K562 (cell line): ENCODE results near the gene OR51G2. TPM values are rescaled to one million over a fixed set of nuclear protein-coding genes. Genes with fewer than 3 reads are reported as not detected.
A peak's percentile ranks its signal among the peaks of the same experiment; 100 is the strongest.

Experiments
- ATAC-seq: fragments of 200-7000 bp; cut with Tn5 transposase; 3 replicates; pipeline ENCODE4 v1.9.1; 2020; ENCODE audit warnings: moderate library complexity
- BruUV-seq: library from RNA; stranded (reverse); fragments of 400-500 nt; replicated peaks from 2 replicates; lab custom pipeline; 2021; lab: Mats Ljungman, UMichigan
- CTCF ChIA-PET: fragments of 300-600 bp; formaldehyde crosslinking; extraction: SDS; loops from one replicate; lab custom pipeline; 2021; ENCODE audit warnings: low intra/inter-chr PET ratio; lab: Yijun Ruan, JAX
- POLR2A ChIA-PET: fragments of 300-600, 350-650 bp; sonication (Branson Sonifier 250); formaldehyde crosslinking; extraction: SDS; loops from one replicate; lab custom pipeline; 2021; ENCODE audit warnings: antibody characterized with exemption, inconsistent platforms; lab: Yijun Ruan, JAX
- DNase-seq, 4 experiments: peaks; one replicate each; pipeline versions ENCODE4 v3.0.0 to v3.0.0-alpha.2; 2011 to 2018; ENCODE audit warnings: low spot score in 3 of 4, mixed read lengths in 3 of 4; ENCODE audit errors: extremely low read depth in 1 of 4
- FAIRE-seq: peaks from 2 replicates; lab custom pipeline; 2011; peaks lifted over from hg19 to GRCh38; lab: Jason Lieb, UNC
- H2AFZ ChIP-seq: 2 replicates; pipeline ENCODE4 v1.6.0; 2011; ENCODE audit warnings: low read depth, low read length, control low read depth, inconsistent platforms
- H3K27ac ChIP-seq: fragments of 200-600 bp; 3 replicates; pipeline ENCODE4 v1.8.0; 2011; ENCODE audit warnings: low read depth, mild to moderate bottlenecking, control low read depth, inconsistent platforms, low read length, moderate library complexity, mixed read lengths; ENCODE audit errors: extremely low read depth
- H3K27me3 ChIP-seq, 2 experiments: fragments of 300-600 bp in 1 of 2; 2 replicates in 1 of 2; 3 replicates in 1 of 2; pipeline versions ENCODE4 v1.6.0 to v1.8.0; 2011; ENCODE audit warnings: inconsistent platforms in 2 of 2, low read length in 2 of 2, mild to moderate bottlenecking in 1 of 2, mixed read lengths in 1 of 2, moderate library complexity in 1 of 2; ENCODE audit not compliant: control insufficient read depth in 2 of 2, insufficient read depth in 2 of 2
- H3K36me3 ChIP-seq: fragments of 300-600 bp; 3 replicates; pipeline ENCODE4 v1.8.0; 2011; ENCODE audit warnings: mild to moderate bottlenecking, low read length, inconsistent platforms; ENCODE audit not compliant: control insufficient read depth, insufficient read depth
- H3K4me1 ChIP-seq, 2 experiments: fragments of 200-600 bp in 1 of 2; replicated peaks in 1 of 2; 2 replicates in 1 of 2; 3 replicates in 1 of 2; pipeline versions ENCODE4 v1.5.1 to v1.8.0; 2011; ENCODE audit warnings: inconsistent platforms in 2 of 2, low read length in 2 of 2, mild to moderate bottlenecking in 1 of 2, mixed read lengths in 1 of 2, moderate library complexity in 1 of 2; ENCODE audit not compliant: control insufficient read depth in 2 of 2, insufficient read depth in 2 of 2
- H3K4me2 ChIP-seq: 2 replicates; pipeline ENCODE4 v1.6.1; 2011; ENCODE audit warnings: low read length, control low read depth, inconsistent platforms, mixed read lengths; ENCODE audit not compliant: insufficient read depth
- H3K4me3 ChIP-seq: fragments of 200-600 bp; sonication (generic), shearing (Covaris generic); 2 replicates; pipeline ENCODE4 v1.5.1; 2016; ENCODE audit warnings: control low read depth, inconsistent platforms
- H3K79me2 ChIP-seq: fragments of 200-600 bp; 3 replicates; pipeline ENCODE4 v1.8.0; 2011; ENCODE audit warnings: low read length, inconsistent platforms; ENCODE audit not compliant: control insufficient read depth, insufficient read depth
- H3K9ac ChIP-seq, 2 experiments: 2 replicates each; pipeline versions ENCODE4 v1.6.0 to v1.6.1; 2011; ENCODE audit warnings: low read depth in 2 of 2, low read length in 2 of 2, control low read depth in 1 of 2, inconsistent platforms in 1 of 2, mild to moderate bottlenecking in 1 of 2, mixed read lengths in 1 of 2; ENCODE audit not compliant: insufficient read depth in 1 of 2
- H3K9me1 ChIP-seq: one replicate; pipeline ENCODE4 v1.6.0; 2011; ENCODE audit warnings: inconsistent platforms, mild to moderate bottlenecking, low read length, moderate library complexity; ENCODE audit not compliant: control insufficient read depth, insufficient read depth
- H3K9me3 ChIP-seq: replicated peaks from 2 replicates; pipeline ENCODE4 v1.5.1; 2011; ENCODE audit warnings: low read depth, low read length, inconsistent platforms; ENCODE audit not compliant: control insufficient read depth, insufficient read depth
- H4K20me1 ChIP-seq: replicated peaks from 2 replicates; pipeline ENCODE4 v1.6.1; 2011; ENCODE audit warnings: low read length, inconsistent platforms, mixed read lengths; ENCODE audit not compliant: control insufficient read depth, insufficient read depth
- CEBPG ChIP-seq, 3 experiments: fragments of 200-800 bp in 1 of 3; sonication (Bioruptor generic) in 1 of 3; sonication (generic) in 1 of 3; formaldehyde crosslinking in 1 of 3; IDR thresholded peaks in 2 of 3; conservative IDR thresholded peaks in 1 of 3; 2 replicates each; pipeline versions ENCODE4 v1.6.1 to v1.8.0; 2016 to 2022; ENCODE audit warnings: missing compliant biosample characterization in 2 of 3, missing genetic modification characterization in 2 of 3, mild to moderate bottlenecking in 1 of 3, missing genetic modification reagents in 1 of 3
- DACH1 ChIP-seq: fragments of 450-650 bp; IDR thresholded peaks from 2 replicates; pipeline ENCODE4 v1.6.1; 2018; ENCODE audit not compliant: partially characterized antibody
- ELF4 ChIP-seq: fragments of 450-650 bp; formaldehyde crosslinking; IDR thresholded peaks from 2 replicates; pipeline ENCODE4 v1.4.0; 2022; ENCODE audit warnings: missing genetic modification characterization
- ERF ChIP-seq: fragments of 450-650 bp; formaldehyde crosslinking; IDR thresholded peaks from 2 replicates; pipeline ENCODE4 v1.4.0; 2020; ENCODE audit warnings: mild to moderate bottlenecking, mixed read lengths
- FOSL1 ChIP-seq: fragments of 200-800 bp; sonication (Bioruptor generic); conservative IDR thresholded peaks from 2 replicates; pipeline ENCODE4 v1.6.1; 2016; ENCODE audit warnings: missing genetic modification characterization, missing compliant biosample characterization
- FOXK2 ChIP-seq, 2 experiments: fragments of 450-650 bp; IDR thresholded peaks in 1 of 2; conservative IDR thresholded peaks in 1 of 2; 2 replicates each; pipeline ENCODE4 v1.6.1; 2016; ENCODE audit warnings: low read depth in 2 of 2, mild to moderate bottlenecking in 1 of 2
- FUS ChIP-seq: fragments of 200-400 bp; formaldehyde crosslinking; optimal IDR thresholded peaks from 2 replicates; pipeline ENCODE3; 2017; ENCODE audit warnings: low read depth, low read length
- RBM39 ChIP-seq: fragments of 200-400 bp; formaldehyde crosslinking; optimal IDR thresholded peaks from 2 replicates; pipeline ENCODE3; 2018; ENCODE audit warnings: low read depth, low read length
- SRF ChIP-seq, 2 experiments: fragments of 250-450, 450-650 bp in 1 of 2; sonication (Bioruptor Pico) in 1 of 2; sonication (generic) in 1 of 2; formaldehyde crosslinking; IDR thresholded peaks; 2 replicates each; pipeline versions ENCODE4 v1.5.0 to v1.5.1; 2020 to 2022; ENCODE audit warnings: mild to moderate bottlenecking in 1 of 2, missing genetic modification reagents in 1 of 2
- TEAD4 ChIP-seq, 2 experiments: sonication (generic) in 1 of 2; formaldehyde crosslinking in 1 of 2; IDR thresholded peaks; 2 replicates each; pipeline versions ENCODE4 v1.6.1 to v1.8.0; 2012 to 2022; ENCODE audit warnings: borderline replicate concordance in 1 of 2, inconsistent platforms in 1 of 2, low read length in 1 of 2, mild to moderate bottlenecking in 1 of 2, missing genetic modification reagents in 1 of 2
- TRIM24 ChIP-seq, 2 experiments: fragments of 450-650 bp; IDR thresholded peaks; 2 replicates each; pipeline ENCODE4 v1.6.1; 2016
- ZFX ChIP-seq: sonication (generic); formaldehyde crosslinking; IDR thresholded peaks from 2 replicates; pipeline ENCODE4 v1.8.0; 2022; ENCODE audit warnings: mild to moderate bottlenecking, missing genetic modification reagents, moderate library complexity
- ZNF407 ChIP-seq: fragments of 450-650 bp; IDR thresholded peaks from 2 replicates; pipeline ENCODE4 v1.6.1; 2016; ENCODE audit warnings: low read depth
- ZNF766 ChIP-seq: fragments of 200-800 bp; sonication (Bioruptor generic); conservative IDR thresholded peaks from 2 replicates; pipeline ENCODE4 v1.6.1; 2016; ENCODE audit warnings: missing genetic modification characterization, missing compliant biosample characterization
- WGBS: fragments of 100-300 bp; shearing (Covaris generic); methylation state at CpG from one replicate; pipeline ENCODE4 v1.1.6; 2016; ENCODE audit warnings: low coverage, mixed read lengths; ENCODE audit not compliant: insufficient coverage; ENCODE audit errors: missing lambda C conversion rate; 5-methylcytosine and 5-hydroxymethylcytosine counted together
- in situ Hi-C: fragments of 300-500 bp; cut with MboI; formaldehyde crosslinking; loops from 4 replicates; pipeline ENCODE4 v1.15.0; 2018; ENCODE audit warnings: inconsistent platforms, mixed read lengths
- intact Hi-C: fragments of 100-400 bp; cut with micrococcal nuclease; formaldehyde crosslinking; loops from 2 replicates; pipeline ENCODE4 v1.14.2; 2022
- polyA plus RNA-seq, 8 experiments: library from polyadenylated mRNA; depleted of rRNA in 4 of 8; stranded (reverse) in 5 of 8; unstranded in 3 of 8; fragments of >200 nt; fragmentation: Nextera tagmentation in 2 of 8; fragmentation: Illumina TruSeq in 1 of 8; extraction: Ambion mirVana in 2 of 8; extraction: Trizol in 1 of 8; gene quantifications; 2 replicates each; pipeline versions ENCODE4 v1.2.1 to v1.2.3, GENCODE V29; 2011 to 2014; ENCODE audit warnings: inconsistent platforms in 1 of 8, missing spikeins in 1 of 8
- total RNA-seq, 7 experiments: library from RNA; depleted of rRNA in 6 of 7; stranded (reverse); fragments of >200 nt in 6 of 7; fragmentation: Illumina TruSeq in 2 of 7; extraction: Trizol in 2 of 7; gene quantifications; 2 replicates each; pipeline versions ENCODE4 v1.2.1 to v1.2.3, GENCODE V29; 2011 to 2021; ENCODE audit warnings: low replicate concordance in 1 of 7

OR51G2 gene
- total and polyA plus RNA-seq, 9 of the 15 experiments (the other 6 are each of a cell fraction or from before 2014, with no cell fraction given) = not detected

- peaks cover 0 to 22% of the 10 kb centered on the region in 2 experiments; a peak in 3 of 5 replicates for H3K4me1 ChIP-seq
- H3K27ac ChIP-seq = peak overlapping the region; percentile 36; the same call in 1 of the 3 replicates
- no peak overlapping the region for H3K4me3 ChIP-seq
- ChIA-PET POLR2A (no interaction called here), CTCF (no interaction called here)
- no peak overlapping the region for H3K9ac ChIP-seq
- intact Hi-C loops (no loop called here), in situ Hi-C loops (no loop called here)
- H3K9me1 ChIP-seq = no peaks in the 10 kb centered on the region
- DNase-seq (peak in 2 of 4 experiments; percentile 12 to 35), FAIRE-seq (no peak), ATAC-seq (no peak)
- H3K9me3 ChIP-seq = no peaks in the 10 kb centered on the region
- no peaks in the 10 kb centered on the region for H3K79me2 ChIP-seq
- H3K27me3 ChIP-seq = no peaks in the 10 kb centered on the region
- 0% methylated on average over 2 of the region's 2 CpGs for WGBS
- no peaks in the 10 kb centered on the region for H3K36me3 ChIP-seq
- no TSS peak for BruUV-seq
- no peak overlapping the region; the same call in 1 of the 2 replicates for H3K4me2 ChIP-seq
- peak overlapping the region; percentile 53 for H2AFZ ChIP-seq
- H4K20me1 ChIP-seq = no peaks in the 10 kb centered on the region
- TF ChIP-seq FUS = no peak
- no peak for TF ChIP-seq ELF4 (CRISPR knock-in tag)
- peak in 1 of 2 experiments; percentile 20; a peak in 1 of 4 replicates for TF ChIP-seq TRIM24 (IDR thresholded peaks at IDR 0.05)
- no peak for TF ChIP-seq DACH1
- TF ChIP-seq ZNF407 = no peak
- peak; percentile 76 for TF ChIP-seq CEBPG (CRISPR knock-in tag; IDR thresholded peaks at IDR 0.05)
- TF ChIP-seq CEBPG (tag; conservative IDR thresholded peaks at IDR 0.05 in 1 of 2, IDR thresholded peaks at IDR 0.05 in 1 of 2) = peak; percentile 78 to 89
- TF ChIP-seq FOXK2 (conservative IDR thresholded peaks at IDR 0.05 in 1 of 2, IDR thresholded peaks at IDR 0.05 in 1 of 2; ENCODE audit: low read depth in 2 of 2) = no peak
- TF ChIP-seq TEAD4 (IDR thresholded peaks at IDR 0.05; ENCODE audit: low read length) = peak; percentile 55; the same call in 1 of the 2 replicates
- TF ChIP-seq TEAD4 (CRISPR knock-in tag; IDR thresholded peaks at IDR 0.05; ENCODE audit: borderline replicate concordance) = no peak
- no peak for TF ChIP-seq ERF (CRISPR knock-in tag)
- TF ChIP-seq RBM39 = no peak
- no peak for TF ChIP-seq ZFX (CRISPR knock-in tag)
- peak; percentile 94 to 98 for TF ChIP-seq SRF (CRISPR knock-in tag; IDR thresholded peaks at IDR 0.05)
- 0 out of 2 replicates have a peak, but pooled peaks have one; percentile 50 for TF ChIP-seq ZNF766 (CRISPR knock-in tag)
- peak; percentile 63; the same call in 1 of the 2 replicates for TF ChIP-seq FOSL1
These were observed 28.9 kb downstream of the OR51G2 start for GRCh38 chr11:4890279-4890678.
